DND-41 (cell line): ENCODE measurements around the gene PEPD.

Experiments
- ATAC-seq: fragments of 200-7000 bp; cut with Tn5 transposase; 3 replicates; pipeline ENCODE4 v1.9.1; 2021; ENCODE audit warnings: low read depth; ENCODE audit not compliant: insufficient read depth
- DNase-seq: peaks from one replicate; pipeline ENCODE4 v3.0.0-alpha.2; 2020
- H2AFZ ChIP-seq: 2 replicates; pipeline ENCODE4 v1.6.0; 2012; ENCODE audit warnings: low read depth, low read length
- H3K27ac ChIP-seq: 2 replicates; pipeline ENCODE4 v1.5.1; 2012; ENCODE audit warnings: low read length, inconsistent platforms
- H3K27me3 ChIP-seq: fragments of 200-600 bp; sonication (generic); 2 replicates; pipeline ENCODE4 v1.6.0; 2012; ENCODE audit warnings: low read length, mild to moderate bottlenecking, inconsistent platforms; ENCODE audit not compliant: insufficient read depth, poor library complexity
- H3K36me3 ChIP-seq: 2 replicates; pipeline ENCODE4 v1.5.1; 2012; ENCODE audit warnings: low read length, inconsistent platforms; ENCODE audit not compliant: insufficient read depth
- H3K4me1 ChIP-seq: 2 replicates; pipeline ENCODE4 v1.5.1; 2012; ENCODE audit warnings: mild to moderate bottlenecking, low read length; ENCODE audit not compliant: insufficient read depth
- H3K4me2 ChIP-seq: 2 replicates; pipeline ENCODE4 v1.6.0; 2012; ENCODE audit warnings: mild to moderate bottlenecking, moderate library complexity, low read length, inconsistent platforms; ENCODE audit not compliant: insufficient read depth
- H3K4me3 ChIP-seq, 2 experiments: fragments of 200-600 bp in 1 of 2; shearing (Covaris generic) in 1 of 2; 2 replicates each; pipeline ENCODE4 v1.5.1; 2012 to 2016; ENCODE audit warnings: inconsistent platforms in 2 of 2, low read length in 2 of 2, mild to moderate bottlenecking in 2 of 2, low read depth in 1 of 2, moderate library complexity in 1 of 2
- H3K79me2 ChIP-seq: 2 replicates; pipeline ENCODE4 v1.6.0; 2012; ENCODE audit warnings: low read length, inconsistent platforms; ENCODE audit not compliant: insufficient read depth
- H3K9ac ChIP-seq: 2 replicates; pipeline ENCODE4 v1.6.0; 2012; ENCODE audit warnings: low read depth, mild to moderate bottlenecking, inconsistent platforms, low read length, moderate library complexity
- H3K9me3 ChIP-seq: 2 replicates; pipeline ENCODE4 v1.5.1; 2012; ENCODE audit warnings: low read length, moderate library complexity, mild to moderate bottlenecking, inconsistent platforms; ENCODE audit not compliant: insufficient read depth, severe bottlenecking
- H4K20me1 ChIP-seq: 2 replicates; pipeline ENCODE4 v1.6.0; 2012; ENCODE audit warnings: low read length; ENCODE audit not compliant: insufficient read depth
- EZH2 ChIP-seq: IDR thresholded peaks from 3 replicates; pipeline ENCODE4 v1.6.1; 2012; ENCODE audit warnings: borderline replicate concordance, low read depth, mild to moderate bottlenecking, moderate library complexity, low read length, inconsistent platforms; ENCODE audit not compliant: severe bottlenecking
- TF ChIP-seq, protein P1 (sequence below): IDR thresholded peaks from 2 replicates; pipeline ENCODE4 v1.5.1; 2012; ENCODE audit warnings: borderline replicate concordance, low read length, moderate library complexity, mild to moderate bottlenecking; ENCODE audit not compliant: poor library complexity, severe bottlenecking; ENCODE audit errors: extremely low read depth

The PEPD gene

DNA sequence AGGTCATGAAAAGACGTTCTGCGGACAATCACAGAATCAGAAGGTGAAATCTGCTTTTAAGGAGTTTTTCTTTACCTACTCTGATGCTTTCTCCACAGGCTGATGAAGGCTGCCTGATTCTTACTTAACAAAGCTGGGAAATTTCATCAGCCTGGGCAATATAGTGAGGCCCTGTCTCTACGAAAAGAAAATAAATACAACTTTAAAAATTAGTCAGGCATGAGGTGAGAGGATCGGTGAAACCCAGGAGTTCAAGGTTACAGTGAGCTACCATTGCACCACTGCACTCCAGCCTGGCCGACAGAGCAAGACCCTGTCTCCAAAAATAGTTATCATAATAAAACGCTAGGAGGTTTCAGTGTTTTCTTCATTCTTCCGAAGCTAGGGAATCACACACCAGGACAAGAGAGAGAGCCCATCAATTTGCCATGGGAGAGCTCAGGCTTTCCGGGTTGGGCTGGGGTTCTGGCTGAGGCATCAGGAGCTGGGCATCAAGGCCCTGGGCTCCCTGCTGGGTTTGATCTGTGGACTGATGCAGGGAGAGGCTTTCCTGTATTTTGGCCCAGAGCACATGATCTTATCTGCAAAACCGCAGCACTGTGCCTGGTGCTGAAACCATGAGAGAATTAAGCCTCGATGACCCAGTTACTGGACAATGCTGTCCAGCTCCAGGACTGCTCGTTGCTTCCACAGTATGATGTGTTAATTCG, 173.1 kb downstream of the PEPD start:
- no peak overlapping the region for H2AFZ ChIP-seq
- TF ChIP-seq, protein P1, sequence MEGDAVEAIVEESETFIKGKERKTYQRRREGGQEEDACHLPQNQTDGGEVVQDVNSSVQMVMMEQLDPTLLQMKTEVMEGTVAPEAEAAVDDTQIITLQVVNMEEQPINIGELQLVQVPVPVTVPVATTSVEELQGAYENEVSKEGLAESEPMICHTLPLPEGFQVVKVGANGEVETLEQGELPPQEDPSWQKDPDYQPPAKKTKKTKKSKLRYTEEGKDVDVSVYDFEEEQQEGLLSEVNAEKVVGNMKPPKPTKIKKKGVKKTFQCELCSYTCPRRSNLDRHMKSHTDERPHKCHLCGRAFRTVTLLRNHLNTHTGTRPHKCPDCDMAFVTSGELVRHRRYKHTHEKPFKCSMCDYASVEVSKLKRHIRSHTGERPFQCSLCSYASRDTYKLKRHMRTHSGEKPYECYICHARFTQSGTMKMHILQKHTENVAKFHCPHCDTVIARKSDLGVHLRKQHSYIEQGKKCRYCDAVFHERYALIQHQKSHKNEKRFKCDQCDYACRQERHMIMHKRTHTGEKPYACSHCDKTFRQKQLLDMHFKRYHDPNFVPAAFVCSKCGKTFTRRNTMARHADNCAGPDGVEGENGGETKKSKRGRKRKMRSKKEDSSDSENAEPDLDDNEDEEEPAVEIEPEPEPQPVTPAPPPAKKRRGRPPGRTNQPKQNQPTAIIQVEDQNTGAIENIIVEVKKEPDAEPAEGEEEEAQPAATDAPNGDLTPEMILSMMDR: no peak
- no peak for ATAC-seq
- H3K36me3 ChIP-seq: no peaks in the 10 kb centered on the region
- no peak overlapping the region for H3K4me2 ChIP-seq
- no peak for DNase-seq
- H3K9ac ChIP-seq: no peak overlapping the region
- no peaks in the 10 kb centered on the region for H3K4me1 ChIP-seq
- H3K27ac ChIP-seq: no peak overlapping the region
- no peaks in the 10 kb centered on the region for H3K79me2 ChIP-seq
- H4K20me1 ChIP-seq: no peaks in the 10 kb centered on the region
- no peaks in the 10 kb centered on the region for H3K9me3 ChIP-seq
- H3K4me3 ChIP-seq: no peak overlapping the region
- H3K27me3 ChIP-seq: peaks cover 15% of the 10 kb centered on the region

DNA sequence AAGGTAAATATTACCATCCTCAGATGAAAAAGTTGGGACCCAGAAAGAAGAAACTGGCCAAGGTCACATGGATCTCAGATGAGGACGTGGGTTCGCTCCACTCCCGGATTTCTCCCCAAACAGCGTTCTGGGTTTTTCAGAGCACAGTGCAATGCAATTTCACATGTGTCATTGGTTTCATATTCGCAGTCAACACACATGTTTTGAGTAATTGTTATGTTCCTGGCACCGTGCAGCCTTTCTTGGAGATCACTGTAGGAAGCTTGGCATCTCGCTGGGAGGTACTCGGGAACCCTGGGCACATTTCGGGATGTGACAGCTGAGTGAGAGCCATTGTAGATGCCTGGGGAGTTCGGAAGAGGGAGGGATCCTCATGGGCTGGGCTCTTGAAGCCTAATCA, 174.3 kb downstream of the PEPD start:
- ATAC-seq (no peak), DNase-seq (no peak)
- Histone ChIP-seq H3K4me1 (no peaks in the 10 kb centered on the region), H3K4me2 (no peak overlapping the region), H3K9ac (no peak overlapping the region), H3K27ac (no peak overlapping the region), H2AFZ (no peak overlapping the region), H3K4me3 (no peak overlapping the region), H3K79me2 (no peaks in the 10 kb centered on the region), H3K27me3 (peaks cover 15% of the 10 kb centered on the region), H3K9me3 (no peaks in the 10 kb centered on the region), H4K20me1 (no peaks in the 10 kb centered on the region), H3K36me3 (no peaks in the 10 kb centered on the region)
- TF ChIP-seq, protein P1: no peak
- TF ChIP-seq EZH2: no peak

- Histone ChIP-seq H3K79me2 (no peaks in the 10 kb centered on the region), H4K20me1 (no peaks in the 10 kb centered on the region), H3K27me3 (peaks cover 15% of the 10 kb centered on the region), H3K4me1 (no peaks in the 10 kb centered on the region), H3K9me3 (no peaks in the 10 kb centered on the region), H2AFZ (no peak overlapping the region), H3K27ac (no peak overlapping the region), H3K36me3 (no peaks in the 10 kb centered on the region), H3K4me2 (no peak overlapping the region), H3K4me3 (no peak overlapping the region), H3K9ac (no peak overlapping the region)
- TF ChIP-seq, protein P1: no peak
- no peak for TF ChIP-seq EZH2
- DNase-seq (no peak), ATAC-seq (no peak)
These were observed 174.9 kb downstream of the PEPD start for GRCh38 chr19:33346665-33347064.

GRCh38 chr19:33345163-33345562, 176.4 kb downstream of the PEPD start:
- Histone ChIP-seq H3K27ac (no peak overlapping the region), H3K79me2 (no peaks in the 10 kb centered on the region), H3K9ac (no peak overlapping the region), H2AFZ (no peak overlapping the region), H3K4me2 (no peak overlapping the region), H3K4me3 (no peak overlapping the region), H3K36me3 (no peaks in the 10 kb centered on the region), H3K9me3 (no peaks in the 10 kb centered on the region), H3K27me3 (peaks cover 15% of the 10 kb centered on the region), H4K20me1 (no peaks in the 10 kb centered on the region), H3K4me1 (no peaks in the 10 kb centered on the region)
- DNase-seq (no peak), ATAC-seq (no peak)
- TF ChIP-seq, protein P1: no peak
- no peak for TF ChIP-seq EZH2
